Duodenal mucosa (tissue), 2 donors: ENCODE results near the gene ADGRG7.
"Not testable (repeated sequence)": the region's sequence is repeated elsewhere in the genome, so short reads cannot be mapped to it uniquely, and the experiment has no call there.

Source experiments
- H3K27ac ChIP-seq: one replicate; pipeline ENCODE4 v1.7.0; 2013; ENCODE audit warnings: low read depth, low read length
- H3K27me3 ChIP-seq, 2 donors: one replicate each; pipeline ENCODE4 v1.7.0; 2013; ENCODE audit warnings: low read length in 2 of 2, control low read depth in 1 of 2; ENCODE audit not compliant: insufficient read depth in 2 of 2, control insufficient read depth in 1 of 2
- H3K36me3 ChIP-seq, 2 donors: one replicate each; pipeline ENCODE4 v1.7.0; 2013; ENCODE audit warnings: low read length in 2 of 2, control low read depth in 1 of 2; ENCODE audit not compliant: insufficient read depth in 2 of 2, control insufficient read depth in 1 of 2
- H3K4me1 ChIP-seq, 2 donors: one replicate each; pipeline ENCODE4 v1.7.0; 2013; ENCODE audit warnings: low read length in 2 of 2, control low read depth in 1 of 2; ENCODE audit not compliant: insufficient read depth in 2 of 2, control insufficient read depth in 1 of 2
- H3K4me3 ChIP-seq, 2 donors: one replicate each; pipeline ENCODE4 v1.7.0; 2013; ENCODE audit warnings: low read length in 2 of 2, low read depth in 1 of 2
- H3K9ac ChIP-seq, 2 donors: one replicate each; pipeline ENCODE4 v1.7.0; 2013; ENCODE audit warnings: low read length in 2 of 2, low read depth in 1 of 2
- H3K9me3 ChIP-seq, 2 donors: one replicate each; pipeline ENCODE4 v1.7.0; 2013; ENCODE audit warnings: low read length in 2 of 2, control low read depth in 1 of 2; ENCODE audit not compliant: control insufficient read depth in 1 of 2

ADGRG7 gene

DNA sequence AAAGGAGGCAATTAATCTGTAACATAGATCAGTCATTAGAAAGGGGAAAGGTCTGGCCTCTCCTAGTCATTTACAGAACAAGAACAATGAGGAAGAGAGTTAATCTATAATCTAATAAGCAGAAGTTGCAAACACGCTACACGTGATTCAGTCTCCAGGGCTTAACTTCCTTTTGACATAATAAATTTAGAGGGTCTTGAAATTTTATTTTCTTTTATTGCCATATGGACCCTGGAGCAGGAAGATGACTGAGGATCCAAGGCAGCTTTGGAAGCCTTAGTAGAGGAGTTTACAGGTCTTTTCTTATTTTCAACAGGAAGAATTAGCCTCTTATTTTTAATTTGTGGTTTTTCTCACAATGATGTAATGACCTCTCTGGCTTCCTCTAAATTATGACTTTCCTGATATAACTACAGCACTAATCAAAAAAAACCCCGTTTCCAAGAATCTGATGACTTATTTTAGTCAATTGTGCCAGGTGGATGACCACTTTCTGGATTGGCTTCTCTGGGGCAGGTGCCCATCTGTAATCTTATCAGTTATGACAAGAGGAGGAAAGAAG, 32.2 kb downstream of the ADGRG7 start:
- H3K36me3 ChIP-seq = peaks cover 8 to 31% of the 10 kb centered on the region in 2 donors
- H3K4me1 ChIP-seq = peaks cover 8 to 43% of the 10 kb centered on the region in 2 donors
- no peak overlapping the region for H3K4me3 ChIP-seq
- no peak overlapping the region for H3K9ac ChIP-seq
- no peaks in the 10 kb centered on the region for H3K9me3 ChIP-seq
- H3K27me3 ChIP-seq = no peaks in the 10 kb centered on the region
- H3K27ac ChIP-seq = no peak overlapping the region

DNA sequence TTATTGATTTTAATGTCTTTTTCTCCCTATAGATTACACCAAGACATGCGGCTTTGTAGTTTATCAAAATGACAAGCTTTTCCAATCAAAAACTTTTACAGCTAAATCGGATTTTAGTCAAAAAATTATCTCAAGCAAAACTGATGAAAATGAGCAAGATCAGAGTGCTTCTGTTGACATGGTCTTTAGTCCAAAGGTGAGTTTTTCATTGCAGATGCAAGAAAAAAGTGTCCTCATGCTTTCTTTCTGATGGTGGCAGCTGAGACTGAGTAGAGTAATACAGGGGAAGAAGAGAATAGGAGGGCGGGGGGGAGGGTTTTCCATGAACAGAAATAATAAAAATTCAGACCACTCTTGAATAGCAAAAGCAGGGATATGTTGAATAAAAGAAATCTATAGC, 36.5 kb downstream of the ADGRG7 start:
- peaks cover 8 to 38% of the 10 kb centered on the region in 2 donors for H3K36me3 ChIP-seq
- no peak overlapping the region for H3K4me3 ChIP-seq
- no peak overlapping the region for H3K9ac ChIP-seq
- H3K4me1 ChIP-seq = peaks cover 8 to 17% of the 10 kb centered on the region in 2 donors
- no peak overlapping the region for H3K27ac ChIP-seq
- no peaks in the 10 kb centered on the region for H3K27me3 ChIP-seq
- H3K9me3 ChIP-seq = no peaks in the 10 kb centered on the region

GRCh38 chr3:100647171-100647570, 37.8 kb downstream of the ADGRG7 start:
- H3K4me1 ChIP-seq = peaks cover under 1 to 6% of the 10 kb centered on the region in 2 donors
- no peaks in the 10 kb centered on the region for H3K9me3 ChIP-seq
- H3K9ac ChIP-seq = no peak overlapping the region
- peaks cover 8 to 43% of the 10 kb centered on the region in 2 donors for H3K36me3 ChIP-seq
- no peaks in the 10 kb centered on the region for H3K27me3 ChIP-seq
- no peak overlapping the region for H3K4me3 ChIP-seq
- no peak overlapping the region for H3K27ac ChIP-seq

GRCh38 chr3:100647657-100648056, 38.3 kb downstream of the ADGRG7 start:
- no peak overlapping the region for H3K9ac ChIP-seq
- H3K36me3 ChIP-seq = peaks cover 8 to 45% of the 10 kb centered on the region in 2 donors
- no peaks in the 10 kb centered on the region for H3K9me3 ChIP-seq
- no peaks in the 10 kb centered on the region for H3K27me3 ChIP-seq
- H3K27ac ChIP-seq = no peak overlapping the region
- H3K4me1 ChIP-seq = peaks cover 0 to 5% of the 10 kb centered on the region in 2 donors
- H3K4me3 ChIP-seq = no peak overlapping the region

- no peak overlapping the region for H3K27ac ChIP-seq
- no peaks in the 10 kb centered on the region for H3K27me3 ChIP-seq
- no peaks in the 10 kb centered on the region for H3K9me3 ChIP-seq
- H3K36me3 ChIP-seq = peaks cover 4 to 37% of the 10 kb centered on the region in 2 donors
- H3K4me1 ChIP-seq = peaks cover 0 to 5% of the 10 kb centered on the region in 2 donors
- no peak overlapping the region for H3K9ac ChIP-seq
- no peak overlapping the region for H3K4me3 ChIP-seq
These were observed 41.5 kb downstream of the ADGRG7 start for GRCh38 chr3:100650651-100651619.

GRCh38 chr3:100653604-100654294, 44.3 kb downstream of the ADGRG7 start:
- Histone ChIP-seq H3K36me3 (peaks cover 4 to 40% of the 10 kb centered on the region in 2 donors), H3K27me3 (no peaks in the 10 kb centered on the region), H3K4me3 (no peak overlapping the region), H3K27ac (no peak overlapping the region), H3K9ac (no peak overlapping the region), H3K9me3 (no peaks in the 10 kb centered on the region), H3K4me1 (peaks cover 0 to 5% of the 10 kb centered on the region in 2 donors)

GRCh38 chr3:100656945-100657344, 47.5 kb downstream of the ADGRG7 start:
- H3K27me3 ChIP-seq = no peaks in the 10 kb centered on the region
- no peaks in the 10 kb centered on the region for H3K4me1 ChIP-seq
- no peaks in the 10 kb centered on the region for H3K9me3 ChIP-seq
- H3K9ac ChIP-seq = no peak overlapping the region
- H3K36me3 ChIP-seq = peaks cover 7 to 27% of the 10 kb centered on the region in 2 donors
- H3K27ac ChIP-seq = no peak overlapping the region
- no peak overlapping the region for H3K4me3 ChIP-seq

- peaks cover 3 to 39% of the 10 kb centered on the region in 2 donors for H3K36me3 ChIP-seq
- not testable (repeated sequence) for H3K9ac ChIP-seq, H3K9me3 ChIP-seq, H3K27me3 ChIP-seq, H3K27ac ChIP-seq, H3K4me3 ChIP-seq, H3K4me1 ChIP-seq
These were observed 51.9 kb downstream of the ADGRG7 start for GRCh38 chr3:100661294-100661693.

DNA sequence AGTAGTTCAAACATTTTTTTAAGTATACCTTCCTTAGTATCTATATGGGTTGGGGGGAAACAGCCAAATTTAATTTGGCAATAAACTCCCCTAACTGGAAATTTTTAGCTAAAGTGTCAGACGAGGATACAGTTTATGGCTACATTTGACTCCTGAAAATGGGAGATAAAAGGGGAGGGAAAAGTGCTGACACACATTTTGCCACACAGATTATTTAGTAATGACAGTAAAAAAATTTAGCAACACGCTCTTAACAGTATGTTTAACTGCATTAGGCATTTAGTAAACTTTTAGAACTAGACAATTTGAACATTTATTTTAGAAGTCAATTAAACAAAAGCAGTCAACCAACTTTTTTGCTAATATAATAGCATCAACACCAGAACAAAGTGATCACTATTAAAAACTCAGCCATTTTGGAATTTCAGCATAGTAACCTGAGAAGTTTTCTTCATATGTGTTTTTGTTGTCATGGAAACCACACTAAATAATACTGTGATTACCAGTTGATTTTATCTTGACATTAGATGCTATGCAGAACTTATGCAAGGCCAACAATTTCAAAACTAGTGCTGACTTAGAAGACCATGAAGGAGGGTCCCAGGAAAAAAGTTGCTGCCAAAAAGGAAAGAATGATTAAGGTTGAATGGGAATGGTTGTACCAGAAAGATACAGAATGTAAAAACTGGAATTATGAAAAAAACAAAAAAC, 52.9 kb downstream of the ADGRG7 start:
- H3K27ac ChIP-seq = no peak overlapping the region
- no peak overlapping the region for H3K9ac ChIP-seq
- H3K4me1 ChIP-seq = no peaks in the 10 kb centered on the region
- H3K27me3 ChIP-seq = no peaks in the 10 kb centered on the region
- peaks cover 3 to 32% of the 10 kb centered on the region in 2 donors for H3K36me3 ChIP-seq
- no peaks in the 10 kb centered on the region for H3K9me3 ChIP-seq
- H3K4me3 ChIP-seq = no peak overlapping the region
